Stimulated activated memory B cell treated with anti-CD40 and anti-IgM and Interleukin-4, amounts not matched to agents 10 μg/mL and 1 μg/mL and 100 μg/mL, for 72 hours (primary cell): ENCODE measurements around the gene PIK3CD.

Experiments
- ATAC-seq: fragments of 150-1000 bp; cut with Tn5 transposase; 2 replicates; pipeline ENCODE4 v1.10.0; 2021
- H3K27ac Mint-ChIP-seq: one replicate; pipeline ENCODE4 v1.8.0; 2022; ENCODE audit warnings: mild to moderate bottlenecking, mixed read lengths
- H3K27me3 Mint-ChIP-seq: one replicate; pipeline ENCODE4 v1.8.0; 2022; ENCODE audit warnings: mixed read lengths
- H3K36me3 Mint-ChIP-seq: one replicate; pipeline ENCODE4 v1.8.0; 2022; ENCODE audit warnings: mixed read lengths
- H3K4me1 Mint-ChIP-seq: one replicate; pipeline ENCODE4 v1.8.0; 2022; ENCODE audit warnings: mixed read lengths
- H3K4me3 Mint-ChIP-seq: one replicate; pipeline ENCODE4 v1.8.0; 2022; ENCODE audit warnings: mild to moderate bottlenecking, moderate library complexity, mixed read lengths
- H3K9me3 Mint-ChIP-seq: one replicate; pipeline ENCODE4 v1.8.0; 2022; ENCODE audit warnings: mixed read lengths

PIK3CD gene

GRCh38 chr1:9634582-9634981 is 16.9 kb upstream of the PIK3CD start:
- Mint-ChIP-seq H3K27me3 (no peaks in the 10 kb centered on the region), H3K36me3 (peaks cover 56% of the 10 kb centered on the region), H3K4me3 (no peak overlapping the region), H3K27ac (no peak overlapping the region), H3K4me1 (peaks cover 73% of the 10 kb centered on the region), H3K9me3 (no peaks in the 10 kb centered on the region)
- no peak for ATAC-seq

DNA sequence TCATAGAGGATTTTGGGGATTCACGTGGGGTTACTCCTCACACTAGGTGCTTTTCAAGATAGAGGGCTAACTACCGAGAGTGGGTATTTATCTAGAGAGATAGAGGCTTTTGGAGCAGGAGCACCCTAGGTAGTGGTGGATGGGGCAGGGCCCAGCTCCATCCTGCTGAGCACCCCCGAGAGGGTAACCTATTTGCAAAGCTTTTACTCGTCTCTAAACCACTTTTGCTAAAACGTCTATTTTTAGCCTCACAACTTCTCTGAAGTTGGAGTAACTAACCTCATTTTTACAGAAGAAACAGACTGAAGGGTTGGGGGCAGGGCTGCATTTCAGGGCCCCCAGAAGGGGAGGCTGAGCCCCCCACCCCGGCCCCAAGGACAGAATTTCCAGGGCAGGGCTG is 12.3 kb upstream of the PIK3CD start:
- no peaks in the 10 kb centered on the region for H3K9me3 Mint-ChIP-seq
- no peaks in the 10 kb centered on the region for H3K27me3 Mint-ChIP-seq
- peaks cover 64% of the 10 kb centered on the region for H3K36me3 Mint-ChIP-seq
- peaks cover 73% of the 10 kb centered on the region for H3K4me1 Mint-ChIP-seq
- H3K4me3 Mint-ChIP-seq = no peak overlapping the region
- H3K27ac Mint-ChIP-seq = peak overlapping the region; percentile 33
- no peak for ATAC-seq

DNA sequence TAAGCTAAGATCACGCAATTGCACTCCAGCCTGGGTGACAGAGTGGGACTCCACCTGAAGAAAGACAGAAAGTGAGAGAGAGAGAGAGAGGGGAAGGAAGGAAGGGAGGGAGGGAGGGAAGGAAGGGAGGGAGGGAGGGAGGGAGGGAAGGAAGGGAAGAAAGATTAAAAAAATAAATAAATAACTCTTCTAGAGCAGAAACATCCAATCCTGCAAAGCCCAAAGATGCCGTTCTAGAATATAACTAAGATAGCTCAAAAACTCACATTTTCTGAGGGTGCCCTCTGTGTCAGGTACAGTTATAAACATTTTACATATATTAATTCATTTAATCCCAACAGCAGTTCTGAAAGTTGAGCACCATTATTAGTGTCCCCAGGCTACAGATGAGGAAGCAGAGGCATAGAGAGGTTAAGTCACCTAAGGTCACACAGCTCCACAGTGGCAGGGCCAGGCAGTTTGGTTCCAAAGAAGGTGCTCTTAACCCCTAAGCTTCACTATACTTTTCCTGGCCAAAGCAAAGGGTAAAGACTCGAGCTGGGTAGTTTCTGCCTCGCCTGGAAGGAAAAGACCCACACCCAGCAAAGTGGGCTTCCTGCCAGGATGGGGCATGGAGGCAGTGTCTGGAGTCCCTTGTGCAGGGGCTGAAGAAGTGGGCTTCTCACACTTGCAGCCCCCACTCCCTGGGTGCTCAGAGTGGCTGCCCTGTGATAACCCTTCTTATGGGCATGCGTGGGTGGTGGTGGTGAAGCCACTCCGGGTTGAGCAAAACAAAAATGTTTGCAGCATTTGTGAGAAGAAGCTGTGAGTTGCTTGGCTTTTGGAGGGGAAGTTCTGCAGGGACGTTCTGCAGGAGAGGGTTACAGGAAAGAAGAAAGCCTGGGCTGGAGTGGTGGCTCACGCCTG is 7.9 kb upstream of the PIK3CD start:
- ATAC-seq = peak; percentile 64
- H3K27me3 Mint-ChIP-seq = no peaks in the 10 kb centered on the region
- H3K4me3 Mint-ChIP-seq = peak overlapping the region; percentile 16

GRCh38 chr1:9646037-9646436 is 5.5 kb upstream of the PIK3CD start:
- no peak overlapping the region for H3K27ac Mint-ChIP-seq
- peaks cover 12% of the 10 kb centered on the region for H3K36me3 Mint-ChIP-seq
- no peak overlapping the region for H3K4me3 Mint-ChIP-seq
- no peak for ATAC-seq
- H3K9me3 Mint-ChIP-seq = no peaks in the 10 kb centered on the region
- H3K27me3 Mint-ChIP-seq = no peaks in the 10 kb centered on the region
- H3K4me1 Mint-ChIP-seq = peaks cover 45% of the 10 kb centered on the region

More for the DNA sequence above, 7.9 kb upstream of the PIK3CD start:
- no peaks in the 10 kb centered on the region for H3K9me3 Mint-ChIP-seq
- H3K4me1 Mint-ChIP-seq = peaks cover 57% of the 10 kb centered on the region
- H3K27ac Mint-ChIP-seq = peak overlapping the region; percentile 48
- H3K36me3 Mint-ChIP-seq = peaks cover 27% of the 10 kb centered on the region

DNA sequence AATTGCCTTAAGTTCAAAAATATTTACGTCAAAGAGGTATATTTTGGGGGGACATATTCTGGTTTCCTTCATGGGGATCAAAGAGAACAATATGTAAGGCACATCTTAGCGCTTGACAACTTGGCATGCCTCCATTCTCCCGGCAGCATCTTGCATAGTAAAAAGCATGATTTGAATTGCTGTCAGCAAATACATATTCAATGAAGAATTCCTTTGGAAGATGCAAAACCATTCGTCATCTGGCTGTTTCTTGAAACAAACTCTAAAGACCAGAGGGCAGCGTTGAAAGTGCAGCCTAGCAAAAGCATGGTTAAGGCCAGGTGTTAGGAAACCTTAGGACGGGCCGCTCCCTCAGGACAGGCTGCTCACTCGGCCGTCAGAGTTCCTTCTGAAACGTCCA is 3.4 kb upstream of the PIK3CD start:
- no peak for ATAC-seq
- Mint-ChIP-seq H3K27me3 (no peaks in the 10 kb centered on the region), H3K36me3 (peaks cover 12% of the 10 kb centered on the region), H3K9me3 (no peaks in the 10 kb centered on the region), H3K4me3 (no peak overlapping the region), H3K27ac (no peak overlapping the region), H3K4me1 (peaks cover 37% of the 10 kb centered on the region)

GRCh38 chr1:9649769-9650168 is 1.8 kb upstream of the PIK3CD start:
- Mint-ChIP-seq H3K27ac (peak overlapping the region; percentile 90), H3K36me3 (peaks cover 12% of the 10 kb centered on the region), H3K27me3 (no peaks in the 10 kb centered on the region), H3K4me3 (peak overlapping the region; percentile 95), H3K4me1 (peaks cover 37% of the 10 kb centered on the region), H3K9me3 (no peaks in the 10 kb centered on the region)
- ATAC-seq = no peak

DNA sequence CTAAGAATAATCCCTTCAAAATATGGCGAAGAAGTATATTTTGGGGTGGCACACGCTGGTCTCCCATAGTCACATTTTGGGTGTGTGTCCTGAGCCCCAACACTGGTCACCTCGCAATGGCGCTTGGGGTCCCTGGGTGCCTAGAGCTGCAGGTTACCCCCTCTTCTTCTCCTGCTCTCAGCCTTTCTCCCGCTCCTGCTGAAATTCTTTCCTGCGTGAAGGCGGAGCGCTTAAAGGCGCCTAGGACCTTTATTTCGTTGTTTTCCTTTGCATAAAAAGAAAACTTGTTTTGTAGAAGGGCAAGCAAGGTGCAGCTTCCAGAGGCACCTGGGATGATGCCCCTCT is 339 bp upstream of the PIK3CD start:
- peaks cover 12% of the 10 kb centered on the region for H3K36me3 Mint-ChIP-seq
- peaks cover 47% of the 10 kb centered on the region for H3K4me1 Mint-ChIP-seq
- ATAC-seq = no peak
- peak overlapping the region; percentile 95 for H3K4me3 Mint-ChIP-seq
- peak overlapping the region; percentile 90 for H3K27ac Mint-ChIP-seq
- no peaks in the 10 kb centered on the region for H3K9me3 Mint-ChIP-seq
- H3K27me3 Mint-ChIP-seq = no peaks in the 10 kb centered on the region

- peak overlapping the region; percentile 90 for H3K27ac Mint-ChIP-seq
Measured at GRCh38 chr1:9652379-9653209, 1.1 kb downstream of the PIK3CD start.

DNA sequence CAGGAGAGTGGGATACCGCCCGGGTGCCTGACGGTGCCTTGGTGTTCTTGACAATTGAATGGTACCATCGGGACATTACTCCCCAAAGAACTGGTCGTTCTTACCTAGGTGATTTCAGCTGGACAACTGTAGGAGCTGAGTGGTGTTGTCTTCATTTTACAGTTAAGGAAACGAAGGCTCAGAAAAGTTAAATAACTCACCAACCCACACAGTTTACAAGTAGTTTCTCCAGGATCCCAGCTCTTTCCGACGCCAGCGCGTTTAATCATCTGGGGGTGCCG is 1.6 kb downstream of the PIK3CD start:
- H3K4me1 Mint-ChIP-seq = peaks cover 67% of the 10 kb centered on the region
- no peak for ATAC-seq
- H3K36me3 Mint-ChIP-seq = peaks cover 20% of the 10 kb centered on the region
- no peaks in the 10 kb centered on the region for H3K9me3 Mint-ChIP-seq
- no peaks in the 10 kb centered on the region for H3K27me3 Mint-ChIP-seq
- H3K4me3 Mint-ChIP-seq = peak overlapping the region; percentile 95
- peak overlapping the region; percentile 90 for H3K27ac Mint-ChIP-seq

More at GRCh38 chr1:9652379-9653209, 1.1 kb downstream of the PIK3CD start:
- Mint-ChIP-seq H3K36me3 (peaks cover 20% of the 10 kb centered on the region), H3K4me1 (peaks cover 61% of the 10 kb centered on the region), H3K9me3 (no peaks in the 10 kb centered on the region), H3K4me3 (peak overlapping the region; percentile 95), H3K27me3 (no peaks in the 10 kb centered on the region)
- peak; percentile 56 for ATAC-seq

- peak overlapping the region; percentile 90 for H3K27ac Mint-ChIP-seq
- H3K4me1 Mint-ChIP-seq = peaks cover 71% of the 10 kb centered on the region
- peak overlapping the region; percentile 95 for H3K4me3 Mint-ChIP-seq
- ATAC-seq = no peak
- H3K27me3 Mint-ChIP-seq = no peaks in the 10 kb centered on the region
- H3K36me3 Mint-ChIP-seq = peaks cover 20% of the 10 kb centered on the region
- H3K9me3 Mint-ChIP-seq = no peaks in the 10 kb centered on the region
Measured at GRCh38 chr1:9653491-9654050, 2.0 kb downstream of the PIK3CD start.

GRCh38 chr1:9654051-9654833 is 2.7 kb downstream of the PIK3CD start:
- peak overlapping the region; percentile 90 for H3K27ac Mint-ChIP-seq
- ATAC-seq = peak; percentile 49
- no peaks in the 10 kb centered on the region for H3K27me3 Mint-ChIP-seq
- peak overlapping the region; percentile 95 for H3K4me3 Mint-ChIP-seq
- peaks cover 21% of the 10 kb centered on the region for H3K36me3 Mint-ChIP-seq
- peaks cover 77% of the 10 kb centered on the region for H3K4me1 Mint-ChIP-seq
- no peaks in the 10 kb centered on the region for H3K9me3 Mint-ChIP-seq

DNA sequence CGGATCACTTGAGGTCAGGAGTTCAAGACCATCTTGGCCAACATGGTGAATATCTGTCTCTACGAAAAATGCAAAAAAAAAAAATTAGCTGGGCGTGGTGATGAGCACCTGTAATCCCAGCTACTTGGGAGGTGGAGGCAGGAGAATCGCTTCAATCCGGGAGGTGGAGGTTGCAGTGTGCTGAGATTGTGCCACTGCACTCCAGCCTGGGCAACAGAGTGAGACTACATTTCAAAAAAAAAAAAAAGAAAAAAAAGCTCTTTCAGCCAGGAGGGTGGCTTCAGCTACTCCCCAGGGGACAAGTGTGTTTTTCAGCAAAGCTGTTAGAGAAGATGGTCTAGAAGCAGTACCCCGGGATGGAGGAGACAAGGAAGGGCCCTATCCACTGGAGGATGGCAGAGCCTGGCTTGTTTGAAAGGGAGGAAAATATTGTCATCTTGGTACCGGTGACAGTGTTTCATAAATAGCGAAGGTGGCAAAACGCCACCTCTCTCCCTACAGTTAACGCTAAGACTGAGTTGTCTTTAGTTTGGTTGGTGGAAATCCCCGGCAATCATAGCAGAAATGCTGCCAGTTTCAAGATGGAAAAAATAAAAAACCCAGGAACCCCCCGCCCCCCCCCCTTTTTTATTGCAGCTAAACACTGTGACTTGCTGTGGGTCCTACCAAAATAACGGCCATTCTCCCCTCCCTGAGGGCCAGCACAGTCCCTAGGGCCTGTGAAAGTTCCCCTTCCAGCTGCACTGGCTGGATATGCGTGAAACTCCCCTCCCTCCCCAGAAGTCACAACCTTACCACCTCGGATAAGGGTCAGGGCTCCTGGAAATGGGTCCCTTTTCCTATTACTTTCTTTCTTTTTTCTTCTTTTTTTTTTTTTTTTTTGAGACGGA is 3.5 kb downstream of the PIK3CD start:
- peaks cover 30% of the 10 kb centered on the region for H3K36me3 Mint-ChIP-seq
- H3K27ac Mint-ChIP-seq = peak overlapping the region; percentile 90

GRCh38 chr1:9655836-9656235 is 4.3 kb downstream of the PIK3CD start:
- Mint-ChIP-seq H3K36me3 (peaks cover 37% of the 10 kb centered on the region), H3K27ac (peak overlapping the region; percentile 90), H3K4me3 (peak overlapping the region; percentile 95), H3K4me1 (peaks cover 84% of the 10 kb centered on the region), H3K27me3 (no peaks in the 10 kb centered on the region), H3K9me3 (no peaks in the 10 kb centered on the region)
- ATAC-seq = no peak

More for the DNA sequence above, 3.5 kb downstream of the PIK3CD start:
- Mint-ChIP-seq H3K27me3 (no peaks in the 10 kb centered on the region), H3K4me1 (peaks cover 84% of the 10 kb centered on the region), H3K9me3 (no peaks in the 10 kb centered on the region), H3K4me3 (peak overlapping the region; percentile 95)
- peak; percentile 69 for ATAC-seq

- peaks cover 41% of the 10 kb centered on the region for H3K36me3 Mint-ChIP-seq
- peak overlapping the region; percentile 74 for H3K4me3 Mint-ChIP-seq
- no peaks in the 10 kb centered on the region for H3K27me3 Mint-ChIP-seq
- H3K4me1 Mint-ChIP-seq = peaks cover 92% of the 10 kb centered on the region
- ATAC-seq = no peak
- no peaks in the 10 kb centered on the region for H3K9me3 Mint-ChIP-seq
- peak overlapping the region; percentile 90 for H3K27ac Mint-ChIP-seq
Measured at GRCh38 chr1:9657521-9658032, 6.0 kb downstream of the PIK3CD start.
